T-cell (primary cell): ENCODE measurements around the gene KAZALD1. TPM values are rescaled to one million over a fixed set of nuclear protein-coding genes. Genes with fewer than 3 reads are reported as not detected.
A peak's percentile ranks its signal among the peaks of the same experiment; 100 is the strongest.

Source experiments
- ATAC-seq, 4 experiments: fragments of 200-7000 bp in 3 of 4; fragments of 150-1000 bp in 1 of 4; cut with Tn5 transposase; replicated peaks in 1 of 4; 1 replicate in 3 of 4; 2 replicates in 1 of 4; pipeline ENCODE4 v1.10.0; 2021; ENCODE audit warnings: moderate library complexity in 3 of 4, mild to moderate bottlenecking in 2 of 4, moderate number of reproducible peaks in 1 of 4
- CTCF ChIA-PET, 2 donors: fragments of 300-600 bp; sonication (Branson Sonifier 250); formaldehyde crosslinking; loops; one replicate each; lab custom pipeline; 2022; ENCODE audit warnings: antibody characterized with exemption in 2 of 2; lab: Charles Lee
- POLR2A ChIA-PET, 2 donors: fragments of 300-600 bp; sonication (Branson Sonifier 250); formaldehyde crosslinking; loops; one replicate each; lab custom pipeline; 2022; ENCODE audit warnings: antibody characterized with exemption in 2 of 2; lab: Charles Lee
- DNase-seq, 35 experiments: peaks; one replicate each; pipeline versions ENCODE4 v3.0.0 to v3.0.0-alpha.2; 2013 to 2023
- H3K27ac ChIP-seq: one replicate; pipeline ENCODE4 v1.5.1; 2013; ENCODE audit warnings: low read length
- H3K27me3 ChIP-seq, 2 experiments: replicated peaks in 1 of 2; 1 replicate in 1 of 2; 2 replicates in 1 of 2; pipeline versions ENCODE4 v1.6.1 to v1.7.0; 2013; ENCODE audit warnings: low read length in 1 of 2, mixed read lengths in 1 of 2; ENCODE audit not compliant: control insufficient read depth in 2 of 2, insufficient read depth in 2 of 2; ENCODE audit errors: extremely low read depth in 1 of 2
- H3K36me3 ChIP-seq, 2 donors: 1 replicate in 1 of 2; 2 replicates in 1 of 2; pipeline versions ENCODE4 v1.6.1 to v1.7.0; 2013; ENCODE audit warnings: low read length in 1 of 2; ENCODE audit not compliant: control insufficient read depth in 2 of 2, insufficient read depth in 1 of 2; ENCODE audit errors: extremely low read depth in 1 of 2
- H3K4me1 ChIP-seq, 2 experiments: 1 replicate in 1 of 2; 2 replicates in 1 of 2; pipeline versions ENCODE4 v1.6.1 to v1.7.0; 2013; ENCODE audit warnings: low read length in 2 of 2, mixed read lengths in 1 of 2; ENCODE audit not compliant: insufficient read depth in 2 of 2, control insufficient read depth in 1 of 2; ENCODE audit errors: extremely low read depth in 1 of 2
- H3K4me3 ChIP-seq, 2 donors: 1 replicate in 1 of 2; 2 replicates in 1 of 2; pipeline versions ENCODE4 v1.5.1 to v1.7.0; 2013; ENCODE audit warnings: mild to moderate bottlenecking in 2 of 2, low read length in 1 of 2, moderate library complexity in 1 of 2; ENCODE audit not compliant: control insufficient read depth in 1 of 2; ENCODE audit errors: extremely low read depth in 1 of 2
- H3K9me3 ChIP-seq: 2 replicates; pipeline ENCODE4 v1.7.0; 2013
- H3K27ac Mint-ChIP-seq, 2 donors: one replicate each; pipeline ENCODE4 v1.8.0; 2020 to 2021; ENCODE audit warnings: mild to moderate bottlenecking in 2 of 2, mixed read lengths in 2 of 2
- H3K27me3 Mint-ChIP-seq, 2 donors: one replicate each; pipeline ENCODE4 v1.8.0; 2021 to 2022; ENCODE audit warnings: mixed read lengths in 2 of 2
- H3K36me3 Mint-ChIP-seq: one replicate; pipeline ENCODE4 v1.8.0; 2021; ENCODE audit warnings: mixed read lengths
- H3K4me1 Mint-ChIP-seq, 3 donors: one replicate each; pipeline ENCODE4 v1.8.0; 2020 to 2022; ENCODE audit warnings: mixed read lengths in 3 of 3, mild to moderate bottlenecking in 1 of 3
- H3K4me3 Mint-ChIP-seq, 3 donors: one replicate each; pipeline ENCODE4 v1.8.0; 2020 to 2022; ENCODE audit warnings: mild to moderate bottlenecking in 3 of 3, mixed read lengths in 3 of 3, moderate library complexity in 3 of 3
- H3K9me3 Mint-ChIP-seq, 3 donors: one replicate each; pipeline ENCODE4 v1.8.0; 2020 to 2022; ENCODE audit warnings: mixed read lengths in 3 of 3
- WGBS: methylation state at CpG from one replicate; pipeline ENCODE4 v1.1.5; 2013; ENCODE audit warnings: missing lambda C conversion rate; ENCODE audit not compliant: insufficient coverage; 5-methylcytosine and 5-hydroxymethylcytosine counted together
- total RNA-seq, 35 experiments: library from RNA in 6 of 35; stranded (reverse) in 6 of 35; fragments of 120-200 nt in 1 of 35; gene quantifications; one replicate each; pipeline versions ENCODE4 v1.2.1 to v1.2.4 and lab custom pipeline; 2013 to 2026

Gene KAZALD1
- total RNA-seq, 5 donors from 2014 or later (not counting 1 experiment from before 2014, with no cell fraction given), result 0.19 to 0.29 TPM; not detected in 3

DNA sequence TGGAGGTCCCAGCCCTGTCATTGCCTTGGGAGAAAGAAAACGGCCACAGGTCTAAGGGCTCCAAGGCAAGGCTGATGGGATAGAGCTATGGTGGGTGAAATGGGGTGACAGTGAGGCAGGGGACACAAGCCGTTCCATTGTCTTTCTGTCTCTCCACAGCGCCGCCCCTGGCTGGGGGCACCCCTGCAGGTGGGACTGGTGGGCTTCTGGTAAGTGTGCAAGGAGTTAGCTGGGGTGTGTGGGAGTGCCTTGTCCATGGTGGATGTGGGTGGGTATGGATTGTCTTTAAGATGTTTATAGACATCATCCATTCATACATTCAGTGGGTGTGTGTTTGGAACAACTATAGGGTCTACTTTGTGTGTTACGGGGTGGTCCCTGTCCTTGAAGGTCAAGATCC lies 23.3 kb upstream of the KAZALD1 start:
- ATAC-seq (no peak), DNase-seq (no peak)
- Histone ChIP-seq H3K36me3 (peaks cover 13 to 50% of the 10 kb centered on the region in 2 donors), H3K27me3 (peaks cover 0 to 3% of the 10 kb centered on the region in 2 experiments), H3K4me1 (peaks cover 5 to 22% of the 10 kb centered on the region in 2 experiments), H3K9me3 (no peaks in the 10 kb centered on the region), H3K4me3 (no peak overlapping the region), H3K27ac (no peak overlapping the region)
- Mint-ChIP-seq H3K27me3 (no peaks in the 10 kb centered on the region), H3K27ac (no peak overlapping the region), H3K9me3 (no peaks in the 10 kb centered on the region), H3K36me3 (peaks cover 36% of the 10 kb centered on the region), H3K4me3 (no peak overlapping the region), H3K4me1 (peaks cover 27 to 29% (median 29%) of the 10 kb centered on the region in 3 donors)
- WGBS, result 96% methylated on average over 4 of the region's 5 CpGs
- ChIA-PET CTCF (interaction anchor here in 1 of 2 donors (1.1 kb wide), 1 partner anchor 12 kb away, joined by 3 read pairs; no protein-coding TSS in a partner anchor), POLR2A (no interaction called here)

DNA sequence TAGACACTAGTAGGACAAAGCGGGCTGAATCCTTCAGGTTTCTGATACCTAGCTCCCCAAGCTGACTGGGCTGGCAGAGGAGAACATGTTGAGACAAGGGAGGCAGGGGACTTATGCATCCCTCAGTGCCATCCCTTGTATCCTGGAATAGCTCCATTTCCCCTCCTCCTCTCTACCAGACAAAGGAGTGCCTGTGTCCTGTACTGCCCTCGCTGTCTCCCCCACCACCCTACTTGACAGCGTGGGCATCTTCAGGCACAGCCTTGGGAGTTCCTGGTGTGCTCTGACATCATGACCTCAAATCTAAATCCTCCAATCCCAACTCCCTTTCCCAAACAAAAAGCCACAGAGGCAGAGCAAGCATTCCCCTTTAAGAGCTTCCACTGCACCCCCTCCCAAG lies 21.7 kb upstream of the KAZALD1 start:
- ChIA-PET CTCF (interaction anchor here (1.3 to 2.1 kb wide), 2 partner anchors 10 to 11 kb away, joined by 4 to 20 read pairs; no protein-coding TSS in a partner anchor), POLR2A (no interaction called here)
- peaks cover 5 to 22% of the 10 kb centered on the region in 2 experiments for H3K4me1 ChIP-seq
- no peak overlapping the region for H3K4me3 ChIP-seq
- Mint-ChIP-seq H3K9me3 (no peaks in the 10 kb centered on the region), H3K4me3 (no peak overlapping the region), H3K27ac (no peak overlapping the region), H3K36me3 (peaks cover 31% of the 10 kb centered on the region), H3K27me3 (no peaks in the 10 kb centered on the region), H3K4me1 (peaks cover 23 to 31% (median 26%) of the 10 kb centered on the region in 3 donors)
- H3K9me3 ChIP-seq, result no peaks in the 10 kb centered on the region
- peaks cover 13 to 43% of the 10 kb centered on the region in 2 donors for H3K36me3 ChIP-seq
- peaks cover 2 to 3% of the 10 kb centered on the region in 2 experiments for H3K27me3 ChIP-seq
- WGBS, result 84% methylated on average over 2 of the region's 3 CpGs
- DNase-seq (no peak), ATAC-seq (no peak)
- H3K27ac ChIP-seq, result no peak overlapping the region

DNA sequence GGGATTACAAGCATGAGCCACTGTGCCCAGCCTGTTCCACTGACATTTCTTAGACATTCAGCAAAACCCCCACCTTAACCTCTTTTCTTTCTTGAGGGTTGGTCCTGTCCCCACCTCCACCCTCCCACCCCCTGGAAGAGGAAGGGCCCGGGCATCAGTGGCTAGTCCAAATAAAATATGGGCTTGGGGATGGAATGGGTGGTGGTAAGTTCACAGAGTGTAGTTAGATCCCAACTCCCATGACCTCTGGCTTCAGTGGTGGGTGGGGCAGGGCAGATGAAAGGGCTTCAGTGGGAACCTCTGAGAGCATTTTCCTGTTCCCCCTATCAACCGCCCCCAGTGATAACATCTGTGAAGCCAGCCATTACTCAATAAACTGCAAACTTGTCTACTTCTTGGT lies 20.9 kb upstream of the KAZALD1 start:
- H3K27me3 ChIP-seq, result peaks cover 6 to 7% of the 10 kb centered on the region in 2 experiments
- peaks cover 13 to 35% of the 10 kb centered on the region in 2 donors for H3K36me3 ChIP-seq
- H3K4me1 ChIP-seq, result peaks cover 5 to 22% of the 10 kb centered on the region in 2 experiments
- POLR2A ChIA-PET, result interaction anchor here (0.6 to 0.7 kb wide), 2 partner anchors 8 to 20 kb away, joined by 4 to 13 read pairs; no protein-coding TSS in a partner anchor
- no peaks in the 10 kb centered on the region for H3K9me3 ChIP-seq
- DNase-seq, result no peak
- Mint-ChIP-seq H3K27ac (no peak overlapping the region), H3K4me1 (peaks cover 23 to 31% (median 26%) of the 10 kb centered on the region in 3 donors), H3K9me3 (no peaks in the 10 kb centered on the region), H3K4me3 (no peak overlapping the region), H3K27me3 (peaks cover 0 to 1% of the 10 kb centered on the region in 2 donors), H3K36me3 (peaks cover 26% of the 10 kb centered on the region)
- no peak overlapping the region for H3K4me3 ChIP-seq
- WGBS, result 43% methylated on average over 1 of the region's 2 CpGs
- H3K27ac ChIP-seq, result no peak overlapping the region
- CTCF ChIA-PET, result interaction anchor here (0.6 to 2.1 kb wide), 19 partner anchors 9 to 1753 kb away, joined by 3 to 20 read pairs (median 7); partner anchors contain the start of genes PDZD7 (in 2 of the 2), SFXN3 (in 2 of the 2) and HIF1AN (in 1 of the 2)
- ATAC-seq, result peak in 1 of 4 experiments; percentile 5

DNA sequence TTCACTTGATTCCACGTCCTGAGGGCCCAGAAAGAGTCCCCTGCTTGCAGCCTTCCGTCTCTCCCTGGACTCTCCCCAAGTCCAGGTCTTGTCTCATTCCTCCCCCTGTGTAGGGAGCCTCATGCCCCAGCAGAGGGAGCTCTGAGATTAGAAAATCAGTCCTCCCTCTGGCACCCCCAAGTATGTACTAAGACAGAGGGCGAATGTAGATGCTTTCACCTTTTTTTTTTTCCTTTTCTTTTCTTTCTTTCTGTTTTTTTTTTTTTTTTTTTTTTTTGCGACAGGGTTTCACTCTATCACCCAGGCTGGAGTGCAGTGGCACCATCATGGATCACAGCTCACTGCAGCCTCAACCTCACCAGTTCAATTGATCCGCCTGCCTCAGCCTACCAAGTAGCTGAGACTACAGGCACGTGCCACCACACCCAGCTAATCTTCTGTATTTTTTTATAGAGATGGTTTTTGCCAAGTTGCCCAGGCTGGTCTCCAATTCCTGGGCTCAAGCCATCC lies 20.5 kb upstream of the KAZALD1 start:
- Histone ChIP-seq H3K4me1 (peaks cover 5 to 22% of the 10 kb centered on the region in 2 experiments), H3K27ac (no peak overlapping the region), H3K27me3 (peaks cover 6 to 7% of the 10 kb centered on the region in 2 experiments), H3K4me3 (no peak overlapping the region), H3K9me3 (no peaks in the 10 kb centered on the region), H3K36me3 (peaks cover 13 to 30% of the 10 kb centered on the region in 2 donors)
- peak; percentile 45 to 85 (median 67) for DNase-seq
- Mint-ChIP-seq H3K27me3 (peaks cover 3 to 6% of the 10 kb centered on the region in 2 donors), H3K4me1 (peaks cover 23 to 31% (median 26%) of the 10 kb centered on the region in 3 donors), H3K36me3 (peaks cover 21% of the 10 kb centered on the region), H3K9me3 (no peaks in the 10 kb centered on the region), H3K27ac (peak overlapping the region in 1 of 2 donors; percentile 48), H3K4me3 (no peak overlapping the region)
- POLR2A ChIA-PET, result interaction anchor here (0.6 to 0.7 kb wide), 2 partner anchors 9 to 19 kb away, joined by 4 to 13 read pairs; no protein-coding TSS in a partner anchor
- ATAC-seq, result peak; percentile 78 to 89 (median 81)
- CTCF ChIA-PET, result interaction anchor here (0.6 to 2.1 kb wide), 26 partner anchors 9 to 1753 kb away, joined by 3 to 20 read pairs (median 6); partner anchors contain the start of genes PDZD7 (in 2 of the 2), SFXN3 (in 2 of the 2), HIF1AN (in 1 of the 2) and KAZALD1 (in 1 of the 2)
- WGBS, result 40% methylated on average over 2 of the region's 6 CpGs

DNA sequence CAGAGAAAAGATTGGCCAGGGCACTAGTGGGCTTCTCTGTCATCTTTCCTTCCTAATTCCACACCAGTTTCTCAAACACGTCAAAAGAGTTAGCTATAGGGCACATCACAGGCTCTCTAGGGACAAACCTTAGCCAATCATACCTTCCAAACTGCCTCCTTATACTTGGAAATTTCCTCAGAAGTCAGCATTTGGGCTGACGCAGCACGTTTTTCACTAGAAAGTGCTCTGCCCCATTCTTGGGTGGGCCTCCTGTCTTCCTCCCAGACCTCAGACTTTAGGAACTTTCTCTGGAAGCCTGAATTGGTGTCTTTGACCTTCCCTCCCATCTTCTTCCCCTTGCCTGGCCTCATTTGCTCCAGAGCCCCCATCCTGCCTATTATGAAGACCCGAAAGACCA lies 19.7 kb upstream of the KAZALD1 start:
- H3K9me3 Mint-ChIP-seq, result no peaks in the 10 kb centered on the region
- peaks cover 5 to 22% of the 10 kb centered on the region in 2 experiments for H3K4me1 ChIP-seq
- no peaks in the 10 kb centered on the region for H3K9me3 ChIP-seq
- peak overlapping the region; percentile 93 to 94 (median 94) for H3K4me3 Mint-ChIP-seq
- POLR2A ChIA-PET, result interaction anchor here in 1 of 2 donors (1.5 kb wide), 1 partner anchor 10 kb away, joined by 9 read pairs; no protein-coding TSS in a partner anchor
- DNase-seq (no peak), ATAC-seq (no peak)
- peak overlapping the region; percentile 36 for H3K27ac ChIP-seq
- no peak overlapping the region for H3K4me3 ChIP-seq
- 95% methylated on average over 2 of the region's 4 CpGs for WGBS
- H3K27me3 ChIP-seq, result peaks cover 9 to 15% of the 10 kb centered on the region in 2 experiments
- H3K36me3 ChIP-seq, result peaks cover 6 to 22% of the 10 kb centered on the region in 2 donors
- H3K27me3 Mint-ChIP-seq, result peaks cover 11 to 13% of the 10 kb centered on the region in 2 donors
- CTCF ChIA-PET, result interaction anchor here (0.6 to 2.1 kb wide), 15 partner anchors 9 to 100 kb away, joined by 3 to 14 read pairs (median 6); partner anchors contain the start of genes KAZALD1 (in 1 of the 2), PDZD7 (in 1 of the 2) and SFXN3 (in 1 of the 2)
- peaks cover 23 to 31% (median 26%) of the 10 kb centered on the region in 3 donors for H3K4me1 Mint-ChIP-seq
- peak overlapping the region in 1 of 2 donors; percentile 90 for H3K27ac Mint-ChIP-seq
- H3K36me3 Mint-ChIP-seq, result peaks cover 16% of the 10 kb centered on the region
